ENCODE measurements around the gene MDGA2.

Gene MDGA2

DNA sequence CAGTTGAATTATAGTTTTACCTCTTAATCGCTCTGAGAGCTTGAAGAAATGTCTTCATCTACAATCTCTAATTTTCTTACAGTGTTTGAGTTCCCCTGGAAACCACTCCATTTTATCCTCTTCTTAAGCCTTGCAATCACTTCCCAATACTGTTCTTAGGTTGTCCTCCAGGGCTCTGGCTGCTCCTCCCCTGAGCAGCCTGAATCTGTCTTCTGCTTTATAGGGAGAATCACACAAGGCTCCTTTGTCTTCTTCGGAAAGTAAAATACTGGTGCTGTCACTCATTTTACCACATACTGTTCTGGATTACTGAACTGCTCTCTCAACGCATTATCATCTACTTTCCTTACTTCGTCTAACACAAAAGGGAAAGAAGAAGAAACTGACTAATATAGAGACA is 133.7 kb downstream of the MDGA2 start:
- H3K4me3 ChIP-seq (replicated peaks in 1 of 2; ENCODE audit: low read depth in 2 of 2, low read length in 2 of 2) = no peak overlapping the region
- DNase-seq (ENCODE audit: low read depth in 2 of 2) = no peak
- TF ChIP-seq, protein P1, sequence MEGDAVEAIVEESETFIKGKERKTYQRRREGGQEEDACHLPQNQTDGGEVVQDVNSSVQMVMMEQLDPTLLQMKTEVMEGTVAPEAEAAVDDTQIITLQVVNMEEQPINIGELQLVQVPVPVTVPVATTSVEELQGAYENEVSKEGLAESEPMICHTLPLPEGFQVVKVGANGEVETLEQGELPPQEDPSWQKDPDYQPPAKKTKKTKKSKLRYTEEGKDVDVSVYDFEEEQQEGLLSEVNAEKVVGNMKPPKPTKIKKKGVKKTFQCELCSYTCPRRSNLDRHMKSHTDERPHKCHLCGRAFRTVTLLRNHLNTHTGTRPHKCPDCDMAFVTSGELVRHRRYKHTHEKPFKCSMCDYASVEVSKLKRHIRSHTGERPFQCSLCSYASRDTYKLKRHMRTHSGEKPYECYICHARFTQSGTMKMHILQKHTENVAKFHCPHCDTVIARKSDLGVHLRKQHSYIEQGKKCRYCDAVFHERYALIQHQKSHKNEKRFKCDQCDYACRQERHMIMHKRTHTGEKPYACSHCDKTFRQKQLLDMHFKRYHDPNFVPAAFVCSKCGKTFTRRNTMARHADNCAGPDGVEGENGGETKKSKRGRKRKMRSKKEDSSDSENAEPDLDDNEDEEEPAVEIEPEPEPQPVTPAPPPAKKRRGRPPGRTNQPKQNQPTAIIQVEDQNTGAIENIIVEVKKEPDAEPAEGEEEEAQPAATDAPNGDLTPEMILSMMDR (IDR thresholded peaks at IDR 0.05; ENCODE audit: low read depth, low read length) = no peak

DNA sequence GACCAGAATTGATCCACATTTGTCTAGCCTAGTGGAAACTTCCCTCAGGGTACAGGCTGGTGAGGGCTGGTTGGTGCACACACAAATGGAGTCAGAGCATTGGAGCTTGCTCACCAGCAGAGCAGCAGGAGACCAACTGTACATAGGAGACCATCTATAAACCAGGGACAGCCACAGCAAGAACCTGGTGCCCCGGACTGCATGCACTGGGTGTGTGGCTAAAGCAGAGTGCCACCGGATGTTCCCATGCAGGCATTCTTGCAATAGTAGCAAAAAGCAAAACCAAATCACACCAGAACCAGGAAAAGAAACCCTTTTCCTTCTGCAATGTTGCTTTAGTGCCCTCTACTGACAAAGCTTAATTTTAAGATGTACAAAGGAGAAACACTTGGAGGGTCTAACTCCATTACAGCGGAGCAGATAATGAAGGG is 136.4 kb downstream of the MDGA2 start:
- H3K4me3 ChIP-seq (replicated peaks in 1 of 2; ENCODE audit: low read depth in 2 of 2, low read length in 2 of 2) = no peak overlapping the region
- TF ChIP-seq, protein P1 (IDR thresholded peaks at IDR 0.05; ENCODE audit: low read depth, low read length) = no peak
- DNase-seq (ENCODE audit: low read depth in 2 of 2) = no peak

DNA sequence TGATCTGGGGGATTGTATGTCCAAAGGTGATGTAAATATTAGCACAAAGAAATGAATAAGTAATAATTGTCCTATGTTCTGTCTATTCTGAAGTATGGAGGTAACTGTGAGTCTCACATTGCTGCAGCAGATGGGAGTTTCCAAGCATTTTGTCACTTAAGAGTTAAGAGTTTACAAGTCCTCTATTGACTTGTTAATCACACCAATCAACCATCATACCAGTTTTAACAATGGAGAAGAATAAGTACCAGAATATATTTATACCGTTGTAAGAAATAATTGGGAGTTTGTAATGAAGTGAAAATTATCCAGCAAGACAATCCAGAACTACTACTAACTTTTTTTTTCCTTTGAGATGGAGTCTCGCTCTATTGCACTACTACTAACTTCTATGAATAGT is 139.1 kb downstream of the MDGA2 start:
- no peak for DNase-seq (ENCODE audit: low read depth in 2 of 2)
- TF ChIP-seq, protein P1 (IDR thresholded peaks at IDR 0.05; ENCODE audit: low read depth, low read length) = no peak
- no peak overlapping the region for H3K4me3 ChIP-seq (replicated peaks in 1 of 2; ENCODE audit: low read depth in 2 of 2, low read length in 2 of 2)

DNA sequence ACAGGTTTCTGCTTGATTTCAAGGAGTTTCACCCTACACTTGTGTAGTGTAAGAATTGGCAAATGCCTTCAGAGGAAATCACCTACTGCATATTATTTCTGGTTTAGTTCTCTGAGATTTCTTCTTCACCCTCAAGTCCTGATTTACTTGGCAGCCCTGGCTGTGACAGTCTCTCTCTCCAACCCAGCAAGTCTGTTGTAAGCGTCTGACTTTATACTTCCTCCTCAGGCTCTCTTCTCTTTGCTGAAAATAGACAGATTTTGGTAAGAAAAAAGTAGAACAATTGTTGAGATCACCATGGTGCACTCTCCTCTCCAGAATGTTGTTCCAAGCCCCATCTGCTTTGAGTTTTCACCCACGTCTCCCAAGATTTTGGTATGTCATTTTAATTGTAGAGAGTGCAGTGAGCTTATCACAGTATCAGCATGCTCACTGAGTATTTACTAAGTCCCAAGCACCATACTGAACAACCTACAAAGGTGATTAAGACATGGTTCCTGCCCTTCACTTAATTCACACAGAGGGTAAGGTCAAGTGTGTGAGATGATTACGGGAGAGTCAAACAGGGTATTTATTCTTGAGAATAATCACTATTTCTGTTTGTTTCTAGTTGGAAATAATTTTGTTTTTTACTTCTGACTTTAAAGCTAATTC is 148.7 kb downstream of the MDGA2 start:
- no peak overlapping the region for H3K4me3 ChIP-seq (replicated peaks in 1 of 2; ENCODE audit: low read depth in 2 of 2, low read length in 2 of 2)
- TF ChIP-seq, protein P1 (IDR thresholded peaks at IDR 0.05; ENCODE audit: low read depth, low read length) = no peak
- DNase-seq (ENCODE audit: low read depth in 2 of 2) = no peak

DNA sequence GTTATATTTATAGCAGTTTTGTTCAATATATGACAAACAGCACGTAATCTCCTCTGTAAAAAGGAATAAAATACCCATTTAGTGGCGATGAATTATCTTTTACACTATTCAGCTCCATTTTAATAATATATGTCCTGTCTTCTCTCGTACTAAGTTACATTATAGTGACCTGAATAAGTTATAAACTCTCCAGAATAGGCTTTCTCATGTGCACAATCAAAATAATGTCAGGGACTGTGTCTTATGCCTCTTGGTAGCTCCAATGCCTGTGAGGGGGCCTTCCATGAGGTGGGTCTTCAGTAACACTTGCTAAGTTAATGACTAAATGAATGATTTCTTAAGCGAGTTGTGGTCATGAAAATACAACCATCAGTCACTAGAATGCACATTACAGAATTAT is 150.9 kb downstream of the MDGA2 start:
- TF ChIP-seq, protein P1 (IDR thresholded peaks at IDR 0.05; ENCODE audit: low read depth, low read length) = no peak
- H3K4me3 ChIP-seq (replicated peaks in 1 of 2; ENCODE audit: low read depth in 2 of 2, low read length in 2 of 2) = no peak overlapping the region
- DNase-seq (ENCODE audit: low read depth in 2 of 2) = no peak

DNA sequence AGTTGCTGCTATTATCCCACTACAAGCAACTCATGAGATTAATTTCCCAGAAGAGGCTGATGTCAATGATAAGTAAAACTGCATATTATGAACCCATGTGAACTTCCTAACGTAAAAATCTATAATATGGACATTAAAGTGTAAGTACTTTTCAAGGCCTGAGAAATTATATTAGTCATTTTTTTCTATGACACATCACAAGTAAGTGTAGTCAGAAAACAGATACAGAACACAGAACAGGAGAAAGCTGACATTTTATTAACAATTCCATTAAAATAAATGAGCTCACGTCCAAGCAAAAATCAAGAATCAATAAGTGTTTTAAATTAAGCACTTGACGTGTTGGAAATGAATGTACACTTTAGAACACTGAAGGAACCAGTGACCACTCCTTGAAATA is 155.0 kb downstream of the MDGA2 start:
- no peak for DNase-seq (ENCODE audit: low read depth in 2 of 2)
- TF ChIP-seq, protein P1 (IDR thresholded peaks at IDR 0.05; ENCODE audit: low read depth, low read length) = no peak
- H3K4me3 ChIP-seq (replicated peaks in 1 of 2; ENCODE audit: low read depth in 2 of 2, low read length in 2 of 2) = no peak overlapping the region

DNA sequence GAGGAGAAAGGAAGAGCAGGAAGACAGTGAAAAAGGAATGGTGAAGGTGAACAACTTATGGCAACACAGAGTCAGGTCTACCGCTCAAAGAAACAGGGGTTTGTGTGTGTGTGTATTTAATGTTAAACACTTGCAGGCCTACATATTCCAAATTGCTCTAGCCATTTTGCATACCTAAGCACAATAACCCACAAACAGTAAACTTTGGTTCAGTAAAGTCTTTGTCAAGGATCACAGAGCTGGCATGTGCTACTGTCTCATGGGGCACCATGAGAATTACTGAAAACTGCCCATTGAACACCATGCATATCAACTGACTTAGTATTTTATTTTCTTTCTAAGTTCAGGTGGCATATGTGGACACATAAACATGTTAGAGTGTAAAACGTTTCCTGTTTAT is 163.6 kb downstream of the MDGA2 start:
- TF ChIP-seq, protein P1 (IDR thresholded peaks at IDR 0.05; ENCODE audit: low read depth, low read length) = no peak
- no peak for DNase-seq (ENCODE audit: low read depth in 2 of 2)

More for the DNA sequence above, 163.6 kb downstream of the MDGA2 start:
- no peak overlapping the region for H3K4me3 ChIP-seq (replicated peaks in 1 of 2; ENCODE audit: low read depth in 2 of 2, low read length in 2 of 2)
